SJCRH30 (cell line): ENCODE measurements around the gene FDX2. TPM values are rescaled to one million over a fixed set of nuclear protein-coding genes. Genes with fewer than 3 reads are reported as not detected.
"Not testable (repeated sequence)": the region's sequence is repeated elsewhere in the genome, so short reads cannot be mapped to it uniquely, and the experiment has no call there.

Source experiments
- DNase-seq, 2 experiments: peaks; one replicate each; pipeline ENCODE4 v3.0.0-alpha.2; 2015 to 2020
- H3K27ac ChIP-seq: fragments of 250-450 bp; sonication (Bioruptor Pico); 2 replicates; pipeline ENCODE4 v1.5.1; 2020; ENCODE audit warnings: mild to moderate bottlenecking, moderate library complexity
- H3K27me3 ChIP-seq: fragments of 250-450 bp; sonication (Bioruptor Pico); 2 replicates; pipeline ENCODE4 v1.5.1; 2020; ENCODE audit warnings: mild to moderate bottlenecking, moderate library complexity
- H3K36me3 ChIP-seq: fragments of 250-450 bp; sonication (Bioruptor Pico); 2 replicates; pipeline ENCODE4 v1.5.1; 2020; ENCODE audit warnings: mild to moderate bottlenecking, moderate library complexity
- H3K4me1 ChIP-seq: fragments of 250-450 bp; sonication (Bioruptor Pico); 2 replicates; pipeline ENCODE4 v1.5.1; 2020; ENCODE audit warnings: mild to moderate bottlenecking, moderate library complexity
- H3K4me3 ChIP-seq: fragments of 250-450 bp; sonication (Bioruptor Pico); 2 replicates; pipeline ENCODE4 v1.5.1; 2020; ENCODE audit warnings: mild to moderate bottlenecking, moderate library complexity
- H3K9me3 ChIP-seq: fragments of 250-450 bp; sonication (Bioruptor Pico); replicated peaks from 2 replicates; pipeline ENCODE4 v1.5.1; 2020; ENCODE audit warnings: mild to moderate bottlenecking, moderate library complexity
- total RNA-seq: library from RNA; depleted of rRNA; stranded (reverse); fragments of >200 nt; shearing (Covaris generic); gene quantifications from 2 replicates; pipeline ENCODE4 v1.2.3, GENCODE V29; 2014

The FDX2 gene
- total RNA-seq, 1 experiment from 2014 or later, result 11.5 TPM

- H3K4me1 ChIP-seq, result peaks cover 3% of the 10 kb centered on the region; the same call in 1 of the 2 replicates
- no peak for DNase-seq
- no peaks in the 10 kb centered on the region for H3K36me3 ChIP-seq
- H3K27me3 ChIP-seq, result no peaks in the 10 kb centered on the region
- H3K4me3 ChIP-seq, result no peak overlapping the region
- H3K27ac ChIP-seq, result no peak overlapping the region
- H3K9me3 ChIP-seq, result no peaks in the 10 kb centered on the region; the same call in 1 of the 2 replicates
These were observed 30.4 kb downstream of the FDX2 start for GRCh38 chr19:10285393-10285792.

GRCh38 chr19:10284960-10285278 lies 30.9 kb downstream of the FDX2 start:
- Histone ChIP-seq H3K4me1 (peaks cover 3% of the 10 kb centered on the region; the same call in 1 of the 2 replicates), H3K27me3 (no peaks in the 10 kb centered on the region)
- no peak for DNase-seq

GRCh38 chr19:10284065-10284959 lies 31.5 kb downstream of the FDX2 start:
- Histone ChIP-seq H3K4me1 (peaks cover 3% of the 10 kb centered on the region; the same call in 1 of the 2 replicates), H3K9me3 (no peaks in the 10 kb centered on the region; the same call in 1 of the 2 replicates), H3K36me3 (no peaks in the 10 kb centered on the region), H3K4me3 (no peak overlapping the region), H3K27me3 (no peaks in the 10 kb centered on the region), H3K27ac (no peak overlapping the region)
- no peak for DNase-seq

More at GRCh38 chr19:10284960-10285278, 30.9 kb downstream of the FDX2 start:
- Histone ChIP-seq H3K27ac (no peak overlapping the region), H3K4me3 (no peak overlapping the region), H3K9me3 (no peaks in the 10 kb centered on the region; the same call in 1 of the 2 replicates), H3K36me3 (no peaks in the 10 kb centered on the region)

GRCh38 chr19:10283301-10284064 lies 32.3 kb downstream of the FDX2 start:
- H3K36me3 ChIP-seq, result no peaks in the 10 kb centered on the region
- no peak for DNase-seq
- H3K27ac ChIP-seq, result no peak overlapping the region
- no peaks in the 10 kb centered on the region for H3K27me3 ChIP-seq
- H3K4me1 ChIP-seq, result peaks cover 3% of the 10 kb centered on the region; the same call in 1 of the 2 replicates
- H3K9me3 ChIP-seq, result no peaks in the 10 kb centered on the region; the same call in 1 of the 2 replicates
- H3K4me3 ChIP-seq, result no peak overlapping the region

GRCh38 chr19:10282043-10282442 lies 33.8 kb downstream of the FDX2 start:
- DNase-seq, H3K27me3 ChIP-seq, H3K36me3 ChIP-seq, H3K9me3 ChIP-seq, H3K4me3 ChIP-seq, H3K4me1 ChIP-seq, H3K27ac ChIP-seq: not testable (repeated sequence)

GRCh38 chr19:10279737-10280442 lies 35.9 kb downstream of the FDX2 start:
- H3K27me3 ChIP-seq, result no peaks in the 10 kb centered on the region
- H3K27ac ChIP-seq, result no peak overlapping the region
- H3K4me1 ChIP-seq, result no peaks in the 10 kb centered on the region
- no peaks in the 10 kb centered on the region for H3K9me3 ChIP-seq
- no peaks in the 10 kb centered on the region for H3K36me3 ChIP-seq
- DNase-seq, result no peak
- no peak overlapping the region for H3K4me3 ChIP-seq

- Histone ChIP-seq H3K27ac (no peak overlapping the region), H3K9me3 (no peaks in the 10 kb centered on the region), H3K4me3 (no peak overlapping the region), H3K4me1 (no peaks in the 10 kb centered on the region), H3K27me3 (no peaks in the 10 kb centered on the region), H3K36me3 (no peaks in the 10 kb centered on the region)
- DNase-seq, result no peak
These were observed 36.9 kb downstream of the FDX2 start for GRCh38 chr19:10278935-10279334.

- Histone ChIP-seq H3K9me3 (no peaks in the 10 kb centered on the region), H3K27ac (no peak overlapping the region), H3K4me3 (no peak overlapping the region), H3K4me1 (no peaks in the 10 kb centered on the region), H3K36me3 (no peaks in the 10 kb centered on the region), H3K27me3 (no peaks in the 10 kb centered on the region)
- no peak for DNase-seq
These were observed 37.8 kb downstream of the FDX2 start for GRCh38 chr19:10277795-10278589.

- Histone ChIP-seq H3K4me3 (no peak overlapping the region), H3K27me3 (no peaks in the 10 kb centered on the region), H3K4me1 (no peaks in the 10 kb centered on the region), H3K27ac (no peak overlapping the region), H3K36me3 (no peaks in the 10 kb centered on the region), H3K9me3 (no peaks in the 10 kb centered on the region)
- DNase-seq, result no peak
These were observed 41.2 kb downstream of the FDX2 start for GRCh38 chr19:10274589-10274988.

- DNase-seq, result no peak
- H3K9me3 ChIP-seq, result no peaks in the 10 kb centered on the region
- H3K4me3 ChIP-seq, result no peak overlapping the region
- H3K36me3 ChIP-seq, result no peaks in the 10 kb centered on the region
- H3K27ac ChIP-seq, result no peak overlapping the region
- no peaks in the 10 kb centered on the region for H3K27me3 ChIP-seq
- H3K4me1 ChIP-seq, result no peaks in the 10 kb centered on the region
These were observed 44.2 kb downstream of the FDX2 start for GRCh38 chr19:10271543-10272086.

GRCh38 chr19:10270616-10271394 lies 45.0 kb downstream of the FDX2 start, which contains the start of gene ICAM1:
TSS of gene ICAM1 (plus strand) at chr19:10271120. CDS start at chr19:10271160, 40 bp downstream.
- DNase-seq, result no peak
- H3K4me3 ChIP-seq, result peak within 1 kb of the TSS; percentile 21
- H3K36me3 ChIP-seq, result no peaks in the 10 kb centered on the region
- no peak within 1 kb of the TSS for H3K27ac ChIP-seq
- no peaks in the 10 kb centered on the region for H3K4me1 ChIP-seq
- no peaks in the 10 kb centered on the region for H3K9me3 ChIP-seq
- no peaks in the 10 kb centered on the region for H3K27me3 ChIP-seq

GRCh38 chr19:10270180-10270615 lies 45.6 kb downstream of the FDX2 start:
- Histone ChIP-seq H3K9me3 (no peaks in the 10 kb centered on the region), H3K36me3 (no peaks in the 10 kb centered on the region), H3K4me1 (no peaks in the 10 kb centered on the region), H3K4me3 (no peak overlapping the region), H3K27ac (no peak overlapping the region), H3K27me3 (no peaks in the 10 kb centered on the region)
- DNase-seq, result no peak
